RWPE2 (cell line): ENCODE measurements around the gene MYL3.

Source experiments
- ATAC-seq: fragments of 200-7000 bp; cut with Tn5 transposase; 3 replicates; pipeline ENCODE4 v1.9.1; 2021; ENCODE audit warnings: low read depth
- DNase-seq: peaks from one replicate; pipeline ENCODE4 v3.0.0-alpha.2; 2020; ENCODE audit warnings: low spot score
- H3K27ac ChIP-seq: fragments of 450-650 bp; 2 replicates; pipeline ENCODE4 v1.5.1; 2017; ENCODE audit warnings: mild to moderate bottlenecking; ENCODE audit not compliant: poor library complexity, severe bottlenecking
- H3K27me3 ChIP-seq: fragments of 250-450 bp; sonication (Bioruptor Pico); 2 replicates; pipeline ENCODE4 v1.5.1; 2021; ENCODE audit warnings: mild to moderate bottlenecking, moderate library complexity; ENCODE audit not compliant: insufficient read depth, poor library complexity, severe bottlenecking
- H3K36me3 ChIP-seq: fragments of 250-450 bp; sonication (Bioruptor Pico); 2 replicates; pipeline ENCODE4 v1.5.1; 2020; ENCODE audit warnings: low read depth, mild to moderate bottlenecking, moderate library complexity
- H3K4me1 ChIP-seq: fragments of 250-450 bp; sonication (Bioruptor Pico); 2 replicates; pipeline ENCODE4 v1.5.1; 2021; ENCODE audit warnings: mild to moderate bottlenecking, moderate library complexity; ENCODE audit not compliant: insufficient read depth, poor library complexity, severe bottlenecking
- H3K4me3 ChIP-seq: fragments of 250-450 bp; sonication (Bioruptor Pico); 2 replicates; pipeline ENCODE4 v1.5.1; 2021; ENCODE audit warnings: mild to moderate bottlenecking, moderate library complexity; ENCODE audit not compliant: severe bottlenecking
- H3K9me3 ChIP-seq: fragments of 250-450 bp; sonication (Bioruptor Pico); 2 replicates; pipeline ENCODE4 v1.5.1; 2021; ENCODE audit warnings: mild to moderate bottlenecking, moderate library complexity; ENCODE audit not compliant: severe bottlenecking
- CTCF ChIP-seq: fragments of 450-650 bp; IDR thresholded peaks from one replicate; pipeline ENCODE4 v1.5.1; 2017; ENCODE audit warnings: mild to moderate bottlenecking, moderate library complexity; ENCODE audit not compliant: poor library complexity, severe bottlenecking

MYL3 gene

GRCh38 chr3:46905661-46906451, 42.6 kb upstream of the MYL3 start:
- Histone ChIP-seq H3K4me1 (no peaks in the 10 kb centered on the region), H3K27me3 (no peaks in the 10 kb centered on the region), H3K4me3 (no peak overlapping the region), H3K27ac (no peak overlapping the region), H3K36me3 (no peaks in the 10 kb centered on the region), H3K9me3 (no peaks in the 10 kb centered on the region)
- no peak for TF ChIP-seq CTCF
- DNase-seq (peak; percentile 57), ATAC-seq (no peak)

GRCh38 chr3:46905213-46905560, 41.9 kb upstream of the MYL3 start:
- DNase-seq (peak; percentile 30), ATAC-seq (no peak)
- Histone ChIP-seq H3K36me3 (no peaks in the 10 kb centered on the region), H3K27me3 (no peaks in the 10 kb centered on the region), H3K27ac (no peak overlapping the region), H3K4me1 (no peaks in the 10 kb centered on the region), H3K9me3 (no peaks in the 10 kb centered on the region), H3K4me3 (no peak overlapping the region)
- no peak for TF ChIP-seq CTCF

GRCh38 chr3:46904303-46905212, 41.3 kb upstream of the MYL3 start:
- H3K9me3 ChIP-seq: no peaks in the 10 kb centered on the region
- DNase-seq (peak; percentile 56), ATAC-seq (no peak)
- no peaks in the 10 kb centered on the region for H3K36me3 ChIP-seq
- H3K4me1 ChIP-seq: no peaks in the 10 kb centered on the region
- no peak for TF ChIP-seq CTCF
- no peak overlapping the region for H3K4me3 ChIP-seq
- H3K27ac ChIP-seq: no peak overlapping the region
- H3K27me3 ChIP-seq: no peaks in the 10 kb centered on the region

- TF ChIP-seq CTCF: no peak
- peak; percentile 73 for ATAC-seq
- peak; percentile 72 for DNase-seq
These were observed 40.4 kb upstream of the MYL3 start for GRCh38 chr3:46903341-46904302.

More at GRCh38 chr3:46903341-46904302, 40.4 kb upstream of the MYL3 start:
- H3K9me3 ChIP-seq: no peaks in the 10 kb centered on the region
- H3K4me1 ChIP-seq: no peaks in the 10 kb centered on the region
- H3K4me3 ChIP-seq: no peak overlapping the region
- no peaks in the 10 kb centered on the region for H3K36me3 ChIP-seq
- no peaks in the 10 kb centered on the region for H3K27me3 ChIP-seq
- H3K27ac ChIP-seq: no peak overlapping the region
